Liver (tissue), 9 donors: Measurements from ENCODE around the gene CHKA. TPM values are rescaled to one million over a fixed set of nuclear protein-coding genes. Genes with fewer than 3 reads are reported as not detected.
A peak's percentile ranks its signal among the peaks of the same experiment; 100 is the strongest.

ENCODE experiments used
- DNase-seq: peaks from one replicate; pipeline ENCODE4 v3.0.0-alpha.2; 2017; ENCODE audit warnings: low spot score
- H3K27ac ChIP-seq, 2 donors: one replicate each; pipeline ENCODE4 v1.7.0; 2013; ENCODE audit warnings: inconsistent platforms in 2 of 2, low read length in 2 of 2, control low read depth in 1 of 2, low read depth in 1 of 2, mild to moderate bottlenecking in 1 of 2
- H3K27me3 ChIP-seq, 4 donors: one replicate each; pipeline versions ENCODE4 v1.6.1 to v1.7.0; 2013; ENCODE audit warnings: low read length in 3 of 4, inconsistent platforms in 1 of 4, mild to moderate bottlenecking in 1 of 4, moderate library complexity in 1 of 4; ENCODE audit not compliant: control insufficient read depth in 4 of 4, insufficient read depth in 4 of 4
- H3K36me3 ChIP-seq, 4 donors: one replicate each; pipeline versions ENCODE4 v1.6.1 to v1.7.0; 2013; ENCODE audit warnings: low read length in 3 of 4, mild to moderate bottlenecking in 3 of 4, low read depth in 1 of 4, moderate library complexity in 1 of 4; ENCODE audit not compliant: control insufficient read depth in 4 of 4, insufficient read depth in 3 of 4
- H3K4me1 ChIP-seq, 4 donors: one replicate each; pipeline versions ENCODE4 v1.6.1 to v1.7.0; 2013; ENCODE audit warnings: low read length in 3 of 4, mild to moderate bottlenecking in 3 of 4, moderate library complexity in 1 of 4; ENCODE audit not compliant: control insufficient read depth in 4 of 4, insufficient read depth in 4 of 4
- H3K4me3 ChIP-seq, 3 donors: one replicate each; pipeline versions ENCODE4 v1.6.1 to v1.7.0; 2013; ENCODE audit warnings: low read length in 3 of 3, control low read depth in 1 of 3, low read depth in 1 of 3, mild to moderate bottlenecking in 1 of 3
- H3K9ac ChIP-seq, 2 donors: one replicate each; pipeline ENCODE4 v1.7.0; 2013; ENCODE audit warnings: low read length in 2 of 2, mild to moderate bottlenecking in 2 of 2, moderate library complexity in 2 of 2, control low read depth in 1 of 2, low read depth in 1 of 2
- H3K9me3 ChIP-seq, 4 donors: one replicate each; pipeline versions ENCODE4 v1.6.1 to v1.7.0; 2013; ENCODE audit warnings: low read length in 3 of 4; ENCODE audit not compliant: control insufficient read depth in 4 of 4
- ATF3 ChIP-seq: IDR thresholded peaks from 2 replicates; pipeline ENCODE4 v1.6.1; 2016; ENCODE audit warnings: antibody characterized with exemption
- CTCF ChIP-seq: fragments of 150-350 bp; IDR thresholded peaks from 2 replicates; pipeline ENCODE4 v1.5.1; 2017; ENCODE audit warnings: improper control_type of control experiment, low read depth, low read length; ENCODE audit not compliant: missing input control
- EGR1 ChIP-seq, 2 donors: IDR thresholded peaks; 2 replicates each; pipeline ENCODE4 v1.6.1; 2016 to 2018; ENCODE audit warnings: antibody characterized with exemption in 2 of 2, low read depth in 2 of 2
- FOXA1 ChIP-seq: IDR thresholded peaks from 2 replicates; pipeline ENCODE4 v1.6.1; 2016; ENCODE audit warnings: antibody characterized with exemption
- FOXA2 ChIP-seq: IDR thresholded peaks from 2 replicates; pipeline ENCODE4 v1.6.1; 2016; ENCODE audit warnings: antibody characterized with exemption
- HNF4A ChIP-seq, 2 donors: conservative IDR thresholded peaks; 2 replicates each; pipeline ENCODE4 v1.6.1; 2016; ENCODE audit warnings: antibody characterized with exemption in 2 of 2, mild to moderate bottlenecking in 2 of 2
- JUND ChIP-seq, 2 donors: IDR thresholded peaks; 2 replicates each; pipeline ENCODE4 v1.6.1; 2016; ENCODE audit warnings: antibody characterized with exemption in 2 of 2
- NR2F2 ChIP-seq: IDR thresholded peaks from 2 replicates; pipeline ENCODE4 v1.6.1; 2016; ENCODE audit warnings: antibody characterized with exemption
- RAD21 ChIP-seq, 2 donors: IDR thresholded peaks; 2 replicates each; pipeline ENCODE4 v1.6.1; 2016; ENCODE audit warnings: antibody characterized with exemption in 2 of 2, mild to moderate bottlenecking in 2 of 2
- REST ChIP-seq: IDR thresholded peaks from 2 replicates; pipeline ENCODE4 v1.6.1; 2016; ENCODE audit warnings: antibody characterized with exemption, mild to moderate bottlenecking
- RXRA ChIP-seq, 2 donors: IDR thresholded peaks; 2 replicates each; pipeline ENCODE4 v1.6.1; 2017 to 2018; ENCODE audit warnings: antibody characterized with exemption in 2 of 2, mild to moderate bottlenecking in 1 of 2
- SP1 ChIP-seq: IDR thresholded peaks from 2 replicates; pipeline ENCODE4 v1.6.1; 2018; ENCODE audit warnings: antibody characterized with exemption, mild to moderate bottlenecking
- TAF1 ChIP-seq: conservative IDR thresholded peaks from 2 replicates; pipeline ENCODE4 v1.6.1; 2016; ENCODE audit warnings: antibody characterized with exemption, mild to moderate bottlenecking
- ZBTB33 ChIP-seq: IDR thresholded peaks from 2 replicates; pipeline ENCODE4 v1.6.1; 2016; ENCODE audit warnings: antibody characterized with exemption
- WGBS: extraction: QIAGEN DNeasy Blood & Tissue Kit; methylation state at CpG from one replicate; pipeline ENCODE4 v1.1.7; 2013; 5-methylcytosine and 5-hydroxymethylcytosine counted together
- polyA plus RNA-seq, 2 donors: library from polyadenylated mRNA; stranded (reverse) in 1 of 2; unstranded in 1 of 2; fragments of 200-250 nt in 1 of 2; fragments of >200 nt in 1 of 2; fragmentation: Nextera tagmentation in 1 of 2; extraction: Ambion mirVana in 1 of 2; gene quantifications; one replicate each; pipeline versions ENCODE4 v1.2.1 to v1.2.3, GENCODE V29; 2013 to 2015
- total RNA-seq, 2 donors: library from RNA; depleted of rRNA; stranded (reverse); fragments of >200 nt; gene quantifications; one replicate each; pipeline ENCODE4 v1.2.3, GENCODE V29; 2014
- donor health status: healthy.
- donor health status: healthy.
- donor health status: healthy.
- donor health status: healthy.
- donor health status: healthy.

CHKA gene
- total and polyA plus RNA-seq, 4 donors, result 11.4 to 41.9 (median 17.3) TPM

GRCh38 chr11:68092411-68092810 is 28.8 kb downstream of the CHKA start:
- peaks cover 0 to 2% (median under 1%) of the 10 kb centered on the region in 4 donors for H3K36me3 ChIP-seq
- DNase-seq, result no peak
- WGBS, result 96% methylated on average over 2 of the region's 2 CpGs
- no peak overlapping the region for H3K9ac ChIP-seq
- H3K27me3 ChIP-seq, result no peaks in the 10 kb centered on the region
- TF ChIP-seq EGR1 (IDR thresholded peaks at IDR 0.05; ENCODE audit: low read depth in 2 of 2), result no peak
- TF ChIP-seq REST, result no peak
- TF ChIP-seq CTCF, result no peak
- no peak for TF ChIP-seq FOXA1
- TF ChIP-seq SP1, result no peak
- TF ChIP-seq FOXA2, result no peak
- no peak for TF ChIP-seq NR2F2
- TF ChIP-seq TAF1, result no peak
- TF ChIP-seq ATF3, result no peak
- no peaks in the 10 kb centered on the region for H3K9me3 ChIP-seq
- no peak overlapping the region for H3K4me3 ChIP-seq
- H3K4me1 ChIP-seq, result peaks cover 0 to 6% (median 1%) of the 10 kb centered on the region in 4 donors
- H3K27ac ChIP-seq, result no peak overlapping the region

- Histone ChIP-seq H3K9me3 (no peaks in the 10 kb centered on the region), H3K4me1 (peaks cover 0 to 6% (median 1%) of the 10 kb centered on the region in 4 donors), H3K36me3 (peaks cover 0 to 2% (median under 1%) of the 10 kb centered on the region in 4 donors), H3K4me3 (no peak overlapping the region), H3K9ac (no peak overlapping the region), H3K27me3 (no peaks in the 10 kb centered on the region), H3K27ac (no peak overlapping the region)
- TF ChIP-seq EGR1 (IDR thresholded peaks at IDR 0.05; ENCODE audit: low read depth in 2 of 2), result no peak
- TF ChIP-seq RAD21 (IDR thresholded peaks at IDR 0.05), result peak in 1 of 2 donors; percentile 10
- DNase-seq, result no peak
- 52% methylated on average over 6 of the region's 6 CpGs for WGBS
Observed at GRCh38 chr11:68090706-68091105, 30.5 kb downstream of the CHKA start.

GRCh38 chr11:68090287-68090686 is 30.9 kb downstream of the CHKA start:
- no peak for TF ChIP-seq EGR1 (IDR thresholded peaks at IDR 0.05; ENCODE audit: low read depth in 2 of 2)
- no peak for TF ChIP-seq HNF4A (conservative IDR thresholded peaks at IDR 0.05)
- no peak for TF ChIP-seq NR2F2
- no peak for TF ChIP-seq JUND (IDR thresholded peaks at IDR 0.05)
- TF ChIP-seq RAD21 (IDR thresholded peaks at IDR 0.05), result no peak
- TF ChIP-seq TAF1, result no peak
- TF ChIP-seq RXRA (IDR thresholded peaks at IDR 0.05), result no peak
- no peak for TF ChIP-seq FOXA2
- TF ChIP-seq ZBTB33, result no peak
- TF ChIP-seq FOXA1, result no peak
- Histone ChIP-seq H3K27me3 (no peaks in the 10 kb centered on the region), H3K4me3 (no peak overlapping the region), H3K36me3 (peaks cover 0 to 2% (median under 1%) of the 10 kb centered on the region in 4 donors), H3K9ac (no peak overlapping the region), H3K4me1 (peaks cover 0 to 6% (median 1%) of the 10 kb centered on the region in 4 donors), H3K27ac (no peak overlapping the region), H3K9me3 (no peaks in the 10 kb centered on the region)
- 84% methylated on average over 1 of the region's 1 CpG for WGBS
- DNase-seq, result no peak
